ENCODE measurements around the gene NPBWR2.

DNA sequence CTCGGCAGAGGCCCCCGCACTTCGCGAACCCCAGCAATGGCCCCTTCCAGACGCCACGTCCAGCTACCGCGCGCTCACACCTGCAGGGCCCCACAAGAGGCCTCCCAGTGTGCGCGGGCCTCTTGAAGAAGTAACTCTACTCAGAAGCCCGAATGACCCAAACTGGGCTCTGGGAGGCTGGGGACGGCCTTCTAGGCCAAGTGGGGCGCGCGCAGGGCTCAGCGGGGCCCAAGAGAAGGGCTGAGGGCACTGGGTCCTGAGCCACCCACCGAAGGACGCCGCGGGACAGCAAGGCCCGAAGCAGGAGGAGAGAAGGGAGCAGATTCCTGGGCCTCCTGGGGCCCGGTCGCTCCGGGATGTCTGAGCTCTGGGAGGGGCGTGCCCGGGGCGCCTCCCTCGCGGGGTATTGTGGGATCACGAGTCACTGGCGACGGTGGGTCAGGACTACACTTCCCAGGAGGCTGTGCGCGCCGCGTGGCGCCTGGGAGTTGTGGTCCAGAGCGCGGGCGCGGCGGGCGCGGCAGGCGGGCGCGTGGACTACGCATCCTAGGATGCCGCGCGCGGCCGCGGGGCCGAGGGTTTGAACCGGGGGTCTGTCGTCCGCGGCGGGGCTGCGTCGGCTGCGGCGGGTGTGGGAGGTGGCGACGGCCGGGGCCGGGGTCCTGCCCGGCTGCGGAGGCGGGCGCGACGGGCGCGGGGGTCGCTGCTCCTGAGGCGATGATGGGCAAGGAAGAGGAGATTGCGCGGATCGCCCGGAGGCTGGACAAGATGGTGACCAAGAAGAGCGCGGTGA is 44.6 kb downstream of the NPBWR2 start, which contains the start of gene TCEA2:
- peak; percentile 62; the same call in 1 of the 2 replicates for TF ChIP-seq POLR2AphosphoS5 (IDR thresholded peaks at IDR 0.05; ENCODE audit: low read depth, low read length)
- no peak for TF ChIP-seq TAF1 (IDR thresholded peaks at IDR 0.05; ENCODE audit: borderline replicate concordance, insufficient read depth, low read length)
- peak; percentile 96 for TF ChIP-seq FOXP2 (optimal IDR thresholded peaks at IDR 0.05; ENCODE audit: borderline replicate concordance, extremely low read depth, extremely low read length, insufficient read depth)
- no peak for TF ChIP-seq SIN3A (IDR thresholded peaks at IDR 0.05; ENCODE audit: borderline replicate concordance, insufficient read depth, low read length)
